Chondrocyte (in vitro differentiated cells): ENCODE results near the gene RTN4RL1. TPM values are rescaled to one million over a fixed set of nuclear protein-coding genes. Genes with fewer than 3 reads are reported as not detected.

Experiments
- DNase-seq: peaks from one replicate; pipeline ENCODE4 v3.0.0; 2021; ENCODE audit warnings: mixed read lengths, low spot score
- H3K27ac Mint-ChIP-seq: one replicate; pipeline ENCODE4 v1.8.0; 2021; ENCODE audit warnings: mild to moderate bottlenecking, moderate library complexity, mixed read lengths; ENCODE audit not compliant: unreplicated experiment
- H3K27me3 Mint-ChIP-seq: 2 replicates; pipeline ENCODE4 v1.8.0; 2021; ENCODE audit warnings: low read depth, mixed read lengths
- H3K36me3 Mint-ChIP-seq: 2 replicates; pipeline ENCODE4 v1.8.0; 2021; ENCODE audit warnings: low read depth, mixed read lengths
- H3K4me1 Mint-ChIP-seq: 2 replicates; pipeline ENCODE4 v1.8.0; 2021; ENCODE audit warnings: low read depth, mild to moderate bottlenecking, mixed read lengths
- H3K4me3 Mint-ChIP-seq: one replicate; pipeline ENCODE4 v1.8.0; 2021; ENCODE audit warnings: mild to moderate bottlenecking, moderate library complexity, mixed read lengths; ENCODE audit not compliant: unreplicated experiment
- H3K9me3 Mint-ChIP-seq: 2 replicates; pipeline ENCODE4 v1.8.0; 2021; ENCODE audit warnings: low read depth, mixed read lengths
- total RNA-seq: library from RNA; stranded (reverse); gene quantifications from 3 replicates; pipeline ENCODE4 v1.2.1, GENCODE V29; 2021
- TF ChIP-seq, protein P1 (sequence below): fragments of 200-600 bp; sonication (generic); IDR thresholded peaks from 2 replicates; pipeline ENCODE4 v1.5.0; 2021; ENCODE audit warnings: antibody characterized with exemption, mild to moderate bottlenecking, moderate library complexity

Gene RTN4RL1
- total RNA-seq, 1 donor from 2014 or later: 0.47 TPM

DNA sequence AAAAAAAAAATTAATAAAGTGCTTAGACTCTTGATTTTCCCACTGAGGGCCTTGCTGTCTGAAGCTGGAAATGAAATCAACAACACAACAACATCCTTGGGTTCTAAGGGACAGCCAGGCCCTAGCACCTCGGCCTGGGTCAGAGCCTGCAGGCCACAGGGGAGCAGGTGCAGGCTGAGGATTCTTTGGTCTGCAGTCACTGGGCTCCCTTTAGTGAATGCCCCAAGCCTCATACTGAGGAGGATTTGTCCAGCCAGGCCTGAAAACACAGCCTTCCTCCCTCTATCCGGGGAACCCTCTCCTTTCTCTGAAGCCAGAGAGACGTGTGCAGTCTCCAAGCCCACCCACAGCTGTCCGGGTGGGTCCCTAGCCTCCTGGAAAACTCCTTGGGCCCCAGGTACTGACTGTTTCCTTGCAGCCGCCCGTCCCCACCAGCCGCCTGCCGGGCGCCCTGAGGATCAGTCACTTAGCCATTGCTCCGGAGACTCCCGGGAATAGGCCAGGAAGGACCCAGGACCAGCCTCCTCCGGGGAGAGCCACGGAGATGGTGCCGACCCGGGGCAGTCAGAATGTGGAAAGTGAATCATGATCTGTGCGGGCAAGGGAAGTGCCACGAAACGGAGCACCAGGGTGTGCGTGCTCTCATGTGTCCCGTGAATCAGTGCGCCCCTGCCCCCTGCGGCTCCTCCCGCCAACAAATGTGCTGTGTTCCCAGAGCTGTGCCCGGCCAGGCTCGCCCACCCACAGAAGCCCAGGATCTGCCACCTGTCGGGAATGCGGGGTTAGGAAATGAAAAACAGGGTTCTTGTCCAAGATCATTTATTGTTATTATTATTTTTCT lies 91.0 kb downstream of the RTN4RL1 start:
- H3K27ac Mint-ChIP-seq: no peak overlapping the region
- H3K4me1 Mint-ChIP-seq: no peaks in the 10 kb centered on the region
- DNase-seq: no peak
- no peaks in the 10 kb centered on the region for H3K36me3 Mint-ChIP-seq
- no peak overlapping the region for H3K4me3 Mint-ChIP-seq
- H3K27me3 Mint-ChIP-seq: peaks cover 22% of the 10 kb centered on the region
- TF ChIP-seq, protein P1, sequence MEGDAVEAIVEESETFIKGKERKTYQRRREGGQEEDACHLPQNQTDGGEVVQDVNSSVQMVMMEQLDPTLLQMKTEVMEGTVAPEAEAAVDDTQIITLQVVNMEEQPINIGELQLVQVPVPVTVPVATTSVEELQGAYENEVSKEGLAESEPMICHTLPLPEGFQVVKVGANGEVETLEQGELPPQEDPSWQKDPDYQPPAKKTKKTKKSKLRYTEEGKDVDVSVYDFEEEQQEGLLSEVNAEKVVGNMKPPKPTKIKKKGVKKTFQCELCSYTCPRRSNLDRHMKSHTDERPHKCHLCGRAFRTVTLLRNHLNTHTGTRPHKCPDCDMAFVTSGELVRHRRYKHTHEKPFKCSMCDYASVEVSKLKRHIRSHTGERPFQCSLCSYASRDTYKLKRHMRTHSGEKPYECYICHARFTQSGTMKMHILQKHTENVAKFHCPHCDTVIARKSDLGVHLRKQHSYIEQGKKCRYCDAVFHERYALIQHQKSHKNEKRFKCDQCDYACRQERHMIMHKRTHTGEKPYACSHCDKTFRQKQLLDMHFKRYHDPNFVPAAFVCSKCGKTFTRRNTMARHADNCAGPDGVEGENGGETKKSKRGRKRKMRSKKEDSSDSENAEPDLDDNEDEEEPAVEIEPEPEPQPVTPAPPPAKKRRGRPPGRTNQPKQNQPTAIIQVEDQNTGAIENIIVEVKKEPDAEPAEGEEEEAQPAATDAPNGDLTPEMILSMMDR: no peak
- H3K9me3 Mint-ChIP-seq: no peaks in the 10 kb centered on the region

DNA sequence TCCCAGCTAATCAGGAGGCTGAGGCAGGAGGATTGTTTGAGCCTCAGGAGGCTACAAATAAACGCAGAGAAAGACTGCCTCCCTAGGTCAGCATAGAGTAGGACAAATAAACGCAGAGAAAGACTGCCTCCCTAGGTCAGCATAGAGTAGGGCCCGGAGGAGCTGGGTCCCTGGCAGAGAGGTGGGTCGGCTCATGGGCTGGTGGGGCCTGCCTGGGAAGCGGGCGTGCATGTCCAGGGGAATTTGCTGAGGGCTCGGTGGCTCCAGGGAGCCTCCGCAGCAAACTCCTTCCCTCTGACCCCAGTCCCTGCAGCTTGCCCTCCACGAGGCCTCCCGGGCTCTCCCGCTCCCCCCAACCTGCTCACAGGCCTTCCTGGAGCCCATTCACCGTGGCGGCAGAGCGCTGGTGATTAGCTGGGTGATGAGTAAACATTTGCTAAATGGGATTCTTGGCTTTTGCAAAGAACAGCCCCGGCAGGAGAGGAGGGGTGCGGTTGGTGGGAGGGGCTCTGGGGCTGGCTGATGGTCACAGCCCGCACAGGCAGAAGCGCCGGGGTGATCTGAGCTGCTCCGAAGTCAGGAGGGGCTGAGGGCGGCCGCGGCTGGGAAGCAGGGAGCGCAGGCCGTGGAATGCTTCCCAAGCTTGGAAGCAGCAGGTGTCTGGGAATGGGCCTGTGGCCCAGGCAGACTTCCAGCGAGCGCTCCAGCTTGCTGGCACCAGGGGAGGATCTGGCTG lies 93.1 kb downstream of the RTN4RL1 start:
- H3K27ac Mint-ChIP-seq: no peak overlapping the region
- DNase-seq: no peak
- no peaks in the 10 kb centered on the region for H3K4me1 Mint-ChIP-seq

DNA sequence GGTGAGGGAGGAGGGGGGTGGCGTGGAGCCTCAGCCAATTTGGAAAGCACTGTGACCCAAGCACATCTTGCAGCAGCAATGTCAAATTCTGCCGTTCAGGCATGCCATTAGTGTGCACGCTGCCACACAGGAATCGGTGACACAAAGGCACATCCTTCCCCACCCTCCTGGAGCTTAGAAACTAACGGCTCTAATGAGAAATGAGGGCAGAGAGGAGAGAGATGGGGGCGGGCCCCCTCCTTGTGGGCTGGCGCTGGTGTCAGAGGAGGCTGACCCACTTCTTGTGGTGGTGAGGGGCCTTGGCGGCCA lies 94.8 kb downstream of the RTN4RL1 start:
- Mint-ChIP-seq H3K27me3 (peaks cover 22% of the 10 kb centered on the region), H3K4me3 (no peak overlapping the region), H3K36me3 (no peaks in the 10 kb centered on the region), H3K9me3 (no peaks in the 10 kb centered on the region), H3K4me1 (no peaks in the 10 kb centered on the region), H3K27ac (no peak overlapping the region)
- TF ChIP-seq, protein P1: no peak
- DNase-seq: no peak

More for the DNA sequence above, 93.1 kb downstream of the RTN4RL1 start:
- TF ChIP-seq, protein P1: no peak
- H3K27me3 Mint-ChIP-seq: peaks cover 22% of the 10 kb centered on the region
- no peak overlapping the region for H3K4me3 Mint-ChIP-seq
- no peaks in the 10 kb centered on the region for H3K36me3 Mint-ChIP-seq
- no peaks in the 10 kb centered on the region for H3K9me3 Mint-ChIP-seq

DNA sequence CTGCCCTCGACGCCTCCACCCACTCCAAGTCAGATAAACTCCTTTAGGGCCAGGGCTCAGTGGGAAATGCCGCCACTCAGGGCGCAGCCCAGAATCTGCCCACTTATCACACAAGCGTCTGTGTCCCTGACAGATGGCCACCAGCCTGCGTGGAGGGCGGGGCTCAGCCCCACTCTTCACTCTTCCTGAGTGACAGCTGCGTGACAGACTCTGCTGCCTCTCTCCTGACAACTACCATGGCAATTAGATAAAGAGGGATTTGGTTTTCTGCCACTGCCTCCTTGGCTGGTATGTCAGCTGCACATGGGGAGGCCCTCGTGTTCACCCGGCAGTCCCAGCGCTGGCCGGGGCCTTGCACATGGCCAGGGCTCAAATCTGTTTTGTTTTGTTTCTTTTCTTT lies 96.2 kb downstream of the RTN4RL1 start:
- Mint-ChIP-seq H3K4me1 (no peaks in the 10 kb centered on the region), H3K4me3 (no peak overlapping the region), H3K36me3 (no peaks in the 10 kb centered on the region), H3K27me3 (peaks cover 17% of the 10 kb centered on the region), H3K27ac (no peak overlapping the region), H3K9me3 (no peaks in the 10 kb centered on the region)
- DNase-seq: no peak
- TF ChIP-seq, protein P1: no peak

DNA sequence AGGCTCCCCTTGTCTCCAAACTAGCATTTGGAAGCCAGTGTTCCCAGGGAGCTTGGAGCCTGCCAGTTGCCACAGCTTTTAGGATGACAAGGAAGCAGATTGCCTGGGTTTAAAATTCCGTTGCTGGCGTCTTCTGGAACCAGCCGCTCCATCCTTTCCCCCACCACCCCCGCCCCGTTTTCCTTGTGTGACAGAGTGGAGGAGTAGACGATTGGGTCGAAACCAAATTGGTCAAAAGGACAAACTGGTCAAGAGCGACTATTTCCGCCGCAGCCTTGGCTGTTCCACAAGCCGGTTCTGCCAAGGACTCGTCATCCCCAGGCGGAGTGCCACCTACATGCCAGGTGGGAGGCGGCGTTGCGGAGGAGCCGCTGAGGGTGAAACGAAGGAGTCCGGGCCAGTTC lies 104.2 kb downstream of the RTN4RL1 start:
- Mint-ChIP-seq H3K27ac (no peak overlapping the region), H3K36me3 (no peaks in the 10 kb centered on the region), H3K4me3 (no peak overlapping the region), H3K4me1 (no peaks in the 10 kb centered on the region), H3K9me3 (no peaks in the 10 kb centered on the region), H3K27me3 (peaks cover 18% of the 10 kb centered on the region)
- no peak for DNase-seq
- TF ChIP-seq, protein P1: no peak
